Measurements from ENCODE around the gene XCR1.
A peak's percentile ranks its signal among the peaks of the same experiment; 100 is the strongest.
"Not testable (repeated sequence)": the region's sequence is repeated elsewhere in the genome, so short reads cannot be mapped to it uniquely, and the experiment has no call there.

The XCR1 gene, protein sequence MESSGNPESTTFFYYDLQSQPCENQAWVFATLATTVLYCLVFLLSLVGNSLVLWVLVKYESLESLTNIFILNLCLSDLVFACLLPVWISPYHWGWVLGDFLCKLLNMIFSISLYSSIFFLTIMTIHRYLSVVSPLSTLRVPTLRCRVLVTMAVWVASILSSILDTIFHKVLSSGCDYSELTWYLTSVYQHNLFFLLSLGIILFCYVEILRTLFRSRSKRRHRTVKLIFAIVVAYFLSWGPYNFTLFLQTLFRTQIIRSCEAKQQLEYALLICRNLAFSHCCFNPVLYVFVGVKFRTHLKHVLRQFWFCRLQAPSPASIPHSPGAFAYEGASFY

DNA sequence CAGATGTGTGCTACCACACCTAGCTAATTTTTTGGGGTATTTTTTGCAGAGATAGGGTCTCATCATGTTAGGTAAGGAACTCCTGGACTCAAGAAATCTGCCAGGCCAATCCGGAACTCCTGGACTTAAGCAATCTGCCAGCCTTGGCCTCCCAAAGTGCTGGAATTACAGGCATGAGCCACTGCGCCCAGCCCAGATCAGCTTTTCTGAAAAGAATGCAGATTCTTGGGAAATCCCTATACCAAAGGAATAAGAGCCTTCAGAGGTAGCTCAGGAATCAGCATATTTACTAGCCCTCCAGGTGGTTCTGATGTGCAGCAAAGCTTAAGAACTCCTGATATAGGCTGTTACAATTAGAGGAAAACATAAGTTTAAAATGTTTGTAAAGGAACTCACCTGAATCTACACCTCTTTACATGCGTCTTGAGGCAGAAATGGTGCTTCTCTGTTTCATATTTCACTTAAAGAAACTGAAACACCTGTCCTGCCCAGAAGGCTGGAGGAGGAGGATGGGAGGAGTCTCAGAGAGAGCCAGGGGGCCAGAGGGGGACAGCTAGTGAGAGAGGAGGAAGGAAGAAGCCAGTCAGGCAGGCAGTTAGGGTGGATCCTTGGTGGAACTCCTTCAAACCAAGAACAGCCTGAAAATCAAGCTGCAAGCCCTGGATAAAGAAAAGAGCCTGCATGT, at the start of gene XCR1:
XCR1 (minus strand) TSS at position 463 of the 685 bp plus-strand sequence. CDS start 5,536 bp downstream, outside the sequence.
- DNase-seq, result no peak

DNA sequence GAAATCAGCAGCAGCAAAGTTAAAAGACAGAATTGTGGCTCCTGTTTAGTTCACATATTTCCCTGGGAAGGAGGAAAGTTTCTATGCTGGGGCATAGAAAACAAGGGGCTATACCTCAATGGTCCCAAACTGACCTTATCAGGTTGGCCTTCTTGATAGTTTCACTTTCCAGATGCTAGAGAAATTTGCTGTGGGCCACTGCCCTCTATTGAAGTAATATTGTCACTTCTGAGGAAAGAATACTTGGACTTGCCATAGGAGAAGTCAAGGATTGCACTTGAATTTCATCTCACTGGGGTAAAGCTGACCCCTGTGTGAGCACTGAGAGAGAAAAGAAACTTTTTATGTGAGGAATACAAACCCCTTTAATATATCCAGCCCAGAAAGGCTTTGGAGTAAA, 49.3 kb upstream of the XCR1 start:
- DNase-seq, result no peak

DNA sequence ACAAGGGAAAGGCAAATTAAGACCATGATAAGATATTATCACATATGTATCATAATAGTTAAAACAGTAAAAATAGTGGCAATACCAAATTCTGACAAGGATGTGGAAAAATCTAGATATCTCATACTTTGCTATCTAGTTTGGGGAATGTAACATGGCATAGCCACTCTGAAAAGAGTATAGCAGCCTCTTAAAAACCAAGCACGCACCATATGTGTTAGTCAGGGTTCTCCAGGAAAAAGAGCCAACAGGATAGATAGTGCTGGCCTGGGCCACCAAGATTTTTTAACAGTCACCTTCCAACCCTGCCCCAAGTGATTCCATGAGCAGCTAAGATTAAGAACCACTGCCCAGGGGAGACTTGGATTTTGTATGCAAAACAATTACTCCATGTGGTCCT, 48.5 kb upstream of the XCR1 start:
- DNase-seq, result no peak

DNA sequence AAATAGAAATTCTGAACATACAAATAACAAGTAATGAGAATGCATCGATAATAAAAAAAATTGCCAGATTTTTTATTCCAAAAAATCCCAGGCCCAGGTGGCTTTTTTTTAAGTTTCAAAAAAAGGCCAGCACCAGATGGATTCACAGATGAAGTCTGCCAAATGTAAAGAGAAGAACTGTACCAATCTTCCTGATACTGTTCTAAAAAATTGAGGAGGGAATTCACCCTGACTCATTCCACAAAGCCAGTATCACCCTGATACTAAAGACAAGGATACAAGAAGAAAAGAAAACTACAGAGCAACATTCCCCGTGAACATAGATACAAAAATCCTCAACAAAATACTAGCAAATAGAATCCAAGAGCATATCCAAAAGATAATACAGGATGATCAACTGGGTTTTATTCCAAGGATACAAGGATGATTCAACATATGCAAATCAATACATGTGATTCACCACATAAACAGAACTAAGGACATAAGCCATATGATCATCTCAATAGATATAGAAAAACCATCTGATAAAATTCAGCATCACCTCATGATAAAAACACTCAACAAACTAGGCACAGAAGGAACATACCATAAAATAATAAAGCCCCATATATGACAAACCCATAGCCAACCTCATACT, 44.1 kb upstream of the XCR1 start:
- no peak for DNase-seq

DNA sequence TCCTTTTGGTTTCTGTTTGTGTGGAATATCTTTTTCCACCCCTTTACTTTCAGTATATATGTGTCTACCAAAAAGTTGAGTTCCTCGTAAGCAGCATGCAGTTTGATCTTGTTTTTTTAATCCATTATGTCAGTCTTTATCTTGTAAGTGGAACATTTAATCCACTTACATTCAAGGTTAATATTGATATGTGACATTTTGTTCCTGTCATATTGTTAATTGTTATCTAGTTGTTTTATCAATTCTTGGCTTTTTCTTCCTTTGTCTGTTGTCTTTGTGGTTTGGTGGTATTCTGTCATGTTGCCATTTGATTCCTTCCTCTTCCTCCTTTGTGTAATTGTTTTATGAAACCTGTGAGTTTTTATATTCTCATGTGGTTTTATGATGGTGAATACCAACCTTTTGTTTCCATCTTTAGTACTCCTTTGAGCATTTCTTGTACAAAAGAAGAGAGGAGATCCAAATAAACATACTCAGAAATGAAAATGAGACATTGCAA, 43.4 kb upstream of the XCR1 start:
- no peak for DNase-seq

DNA sequence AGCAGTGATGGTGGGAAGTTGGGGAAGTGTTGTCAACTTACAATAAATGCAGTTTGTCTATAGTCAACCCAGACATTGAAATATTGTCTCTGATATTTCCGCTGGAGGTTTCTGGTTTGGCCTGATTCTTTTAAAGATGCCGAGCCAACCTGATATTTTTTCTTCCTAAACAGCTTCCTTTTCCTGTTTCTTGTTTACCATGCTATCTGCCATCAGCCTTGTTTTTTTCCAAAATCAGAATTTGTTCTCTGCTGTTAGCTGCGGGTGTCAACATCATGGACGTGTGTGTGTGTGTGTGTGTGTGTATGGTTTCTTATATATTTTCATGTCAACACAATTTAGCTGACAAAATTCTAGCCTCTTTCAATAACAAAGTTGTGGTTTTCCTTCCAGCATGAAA, 41.2 kb upstream of the XCR1 start:
- no peak for DNase-seq

DNA sequence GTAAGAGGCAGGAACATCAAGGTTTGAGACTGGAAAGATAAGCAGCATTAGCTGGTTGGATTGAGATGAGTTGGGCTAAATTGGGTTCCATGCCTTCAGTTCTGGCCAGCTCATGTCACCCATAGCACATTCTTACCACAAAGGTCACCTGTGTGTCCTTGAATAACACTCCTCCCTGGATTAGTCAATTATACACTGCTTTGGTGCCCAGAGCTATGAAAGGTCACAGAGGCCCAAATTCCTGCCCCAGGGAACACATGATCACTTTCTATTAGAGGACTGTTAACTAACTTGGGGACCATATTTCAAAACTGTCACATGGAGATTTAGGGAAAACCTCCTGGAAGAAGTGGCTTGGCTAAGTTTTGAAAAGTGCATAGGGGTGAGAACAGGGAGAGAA, 40.1 kb upstream of the XCR1 start:
- DNase-seq, result no peak

DNA sequence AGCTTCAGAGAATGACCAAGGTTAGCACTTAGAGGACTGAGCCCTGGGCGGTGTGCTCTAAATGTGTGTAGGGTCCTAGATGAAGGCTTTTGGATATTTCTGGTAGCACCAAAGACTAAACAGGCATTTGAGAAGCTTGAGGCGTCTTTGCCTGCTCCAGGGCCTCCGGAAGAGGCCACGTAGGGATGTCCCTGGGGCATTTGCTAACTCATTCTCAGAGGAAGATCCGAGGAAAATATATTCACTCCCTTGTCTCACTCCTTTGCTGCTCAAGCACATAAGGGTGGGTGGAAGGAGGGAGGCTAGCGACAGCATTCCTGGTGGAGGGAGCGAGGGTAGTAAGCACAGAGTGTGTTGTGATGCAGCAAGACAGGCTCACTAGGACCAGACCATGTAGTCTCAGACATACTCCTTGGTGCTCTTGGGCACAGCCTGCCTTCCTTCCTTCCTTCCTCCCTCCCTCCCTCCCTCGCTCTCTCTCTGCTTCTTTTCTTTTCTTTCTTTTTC, 38.5 kb upstream of the XCR1 start:
- DNase-seq, result no peak

DNA sequence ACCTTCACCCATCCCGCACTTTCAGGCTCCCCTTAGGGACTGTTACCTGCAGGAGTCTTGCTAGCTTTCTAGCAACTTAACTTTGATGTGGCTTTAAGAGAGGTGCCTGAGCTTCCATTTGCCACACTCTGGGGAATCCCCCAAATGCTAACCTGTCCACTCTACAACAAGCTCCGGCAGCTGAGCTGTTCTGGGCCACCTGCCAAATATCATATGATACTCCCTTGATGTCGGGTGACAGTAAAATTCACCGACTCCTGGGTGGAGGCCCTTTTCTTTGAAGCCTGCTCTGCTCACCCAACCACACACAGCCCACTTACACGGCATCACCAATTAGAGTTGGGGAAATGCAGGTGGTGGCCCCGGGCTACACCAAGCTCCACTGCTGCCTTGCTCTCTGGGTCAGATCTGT, 38.0 kb upstream of the XCR1 start:
- peak; percentile 21 for DNase-seq

DNA sequence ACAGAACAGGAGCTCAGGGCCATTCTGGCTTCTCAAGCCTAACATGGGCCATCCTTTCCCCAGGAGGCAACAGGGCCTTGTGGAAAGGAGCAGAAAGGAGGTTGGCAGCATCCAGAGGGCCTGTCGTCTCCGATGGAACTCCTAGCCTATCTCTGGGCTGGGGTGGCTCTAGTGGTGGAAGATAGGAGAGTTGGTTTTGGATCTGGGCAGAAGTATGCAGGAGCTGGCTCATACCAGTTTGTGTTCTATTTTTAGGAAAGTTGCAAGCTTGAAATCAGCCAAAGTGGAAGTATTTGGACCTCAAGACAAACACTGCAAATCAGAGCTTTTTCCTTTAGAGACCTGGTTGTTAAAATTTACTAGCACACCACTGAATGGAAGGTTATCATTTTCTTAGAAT, 35.4 kb upstream of the XCR1 start:
- DNase-seq, result no peak

DNA sequence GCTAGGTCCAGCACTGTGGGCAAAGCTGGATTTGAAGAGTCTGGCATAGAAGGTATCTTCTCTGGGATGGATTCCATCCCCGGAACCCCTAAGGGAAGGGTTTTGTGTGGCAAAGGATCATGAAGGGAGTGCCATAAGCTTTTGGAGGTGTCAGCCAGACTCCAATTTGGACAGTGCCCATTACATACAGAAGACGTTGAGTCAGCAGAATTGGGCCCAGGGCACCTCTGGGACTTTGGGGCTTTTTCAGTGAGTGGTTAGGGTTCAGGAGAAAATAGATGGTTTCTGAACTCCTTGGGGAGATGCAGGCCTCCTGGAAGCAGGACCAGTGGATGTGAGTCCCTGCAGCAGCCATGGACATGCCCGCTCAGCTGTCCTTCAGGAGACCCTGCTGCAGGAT, 34.6 kb upstream of the XCR1 start:
- no peak for DNase-seq

DNA sequence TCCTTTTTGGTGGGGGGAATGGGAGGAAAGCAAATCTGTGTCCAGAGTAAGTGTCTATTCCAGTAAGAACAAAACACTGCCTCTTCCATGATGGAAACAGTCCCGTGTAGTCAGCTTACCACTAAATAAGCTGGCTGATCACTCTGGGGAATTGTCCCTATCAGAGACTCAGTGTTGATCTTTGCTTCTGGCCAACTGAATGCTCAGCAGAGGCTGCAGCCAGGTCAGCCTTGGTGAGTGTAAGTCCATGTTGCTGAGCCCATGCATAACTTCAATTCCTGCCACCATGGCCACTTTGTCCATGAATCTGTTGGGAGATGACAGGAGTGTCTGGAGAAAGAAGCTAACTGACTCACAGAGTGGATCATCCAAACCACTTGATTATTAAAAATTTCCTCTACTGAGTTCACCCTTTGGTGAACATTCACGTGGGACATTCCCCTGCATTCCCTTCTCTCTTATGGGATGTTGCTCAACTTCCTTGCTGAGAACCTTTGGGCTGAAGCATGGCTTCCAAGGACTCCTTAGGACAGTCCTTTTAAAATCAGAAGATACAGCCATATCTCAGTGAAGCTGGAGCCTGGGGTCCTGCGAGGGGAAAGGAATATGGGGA, 33.9 kb upstream of the XCR1 start:
- DNase-seq, result no peak

DNA sequence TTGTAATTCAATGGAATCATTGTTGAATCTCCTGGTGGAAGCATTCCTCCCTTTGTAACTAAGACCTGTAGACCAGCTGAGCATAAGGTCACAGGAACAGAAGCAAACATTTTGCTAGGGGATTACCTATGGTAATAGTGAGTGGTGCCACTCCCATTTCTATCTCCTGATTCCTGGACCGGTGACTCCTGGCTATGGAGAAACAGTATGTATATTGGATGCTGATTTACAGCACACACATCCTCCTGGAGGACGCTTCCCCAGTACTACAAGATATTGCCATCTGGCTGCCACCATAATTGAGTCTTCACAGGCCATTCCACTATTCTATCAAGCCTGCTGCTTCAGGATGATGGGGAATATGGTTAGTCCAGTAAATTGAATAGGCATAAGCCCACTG, 33.3 kb upstream of the XCR1 start:
- DNase-seq, result no peak

DNA sequence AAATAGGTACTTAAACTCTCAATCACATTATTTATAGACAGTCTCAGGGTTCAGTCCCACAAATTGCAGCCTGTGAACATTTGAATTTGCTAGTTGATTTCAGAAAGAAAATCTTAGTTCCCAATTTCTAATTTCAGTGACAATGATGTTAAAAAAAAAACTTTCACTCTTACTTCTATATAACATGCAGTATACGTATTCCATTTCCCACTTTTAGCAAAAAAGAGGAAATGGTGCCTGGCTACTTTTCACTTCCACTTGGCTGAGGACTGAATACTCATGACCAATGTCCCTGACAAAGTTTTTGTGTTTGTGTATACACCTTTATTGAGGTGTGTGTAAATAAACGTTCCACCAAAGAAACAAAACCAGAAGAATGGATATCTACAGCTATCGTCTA, 32.1 kb upstream of the XCR1 start:
- DNase-seq, result no peak

DNA sequence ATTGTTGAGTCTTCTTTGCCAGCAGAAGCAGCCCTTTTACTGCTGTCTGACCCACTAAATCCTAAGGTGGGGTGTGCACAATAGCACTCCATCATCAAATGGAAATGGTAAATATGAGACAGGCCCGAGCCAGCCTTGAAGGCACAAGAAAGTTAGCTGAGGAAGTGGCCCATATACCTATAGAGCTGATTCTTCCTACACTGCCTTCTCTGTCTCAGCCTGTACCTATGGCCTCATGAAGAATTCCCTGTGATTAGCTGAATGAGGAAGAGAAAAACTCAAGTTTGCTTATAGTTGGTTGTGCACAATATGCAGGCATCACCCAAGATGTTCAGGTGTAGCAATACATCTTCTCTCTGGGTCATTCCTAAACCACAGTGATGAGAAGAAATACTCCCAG, 31.7 kb upstream of the XCR1 start:
- no peak for DNase-seq

DNA sequence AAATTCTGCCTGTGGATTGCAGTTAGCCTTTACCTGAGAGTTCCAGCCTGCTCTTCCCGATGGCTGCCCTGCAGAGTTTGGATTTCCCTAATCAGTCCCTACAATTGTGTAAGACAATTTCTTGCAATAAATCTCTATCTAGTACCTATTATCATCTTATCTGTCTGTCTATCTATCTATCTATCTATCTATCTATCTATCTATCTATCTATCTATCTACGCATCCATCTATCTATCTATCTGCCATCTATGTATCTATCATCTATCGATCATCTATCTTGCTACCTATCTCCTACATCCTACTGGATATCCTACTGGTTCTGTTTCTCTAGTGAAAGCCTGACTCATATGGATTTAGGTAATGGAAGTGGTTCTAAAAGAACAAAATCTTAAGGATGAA, 30.4 kb upstream of the XCR1 start:
- no peak for DNase-seq

DNA sequence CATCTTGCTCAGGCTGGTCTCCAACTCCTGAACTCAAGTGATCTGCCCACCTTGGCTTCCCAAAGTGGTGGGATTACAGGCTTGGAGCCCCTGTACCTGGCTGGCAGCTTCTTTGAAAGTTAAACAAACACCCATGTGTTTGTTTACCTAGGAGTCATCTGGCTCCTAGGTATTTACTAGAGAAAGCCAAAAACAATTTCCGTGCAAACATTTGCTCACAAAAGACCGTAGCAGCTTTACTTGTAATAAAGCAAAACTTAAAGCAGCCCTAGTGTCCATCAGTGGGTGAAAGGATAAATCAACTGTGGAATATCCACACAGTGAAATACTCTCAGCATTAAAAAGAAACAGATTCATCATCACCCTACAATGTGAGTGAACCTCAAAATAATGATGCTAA, 29.4 kb upstream of the XCR1 start:
- DNase-seq, result no peak

DNA sequence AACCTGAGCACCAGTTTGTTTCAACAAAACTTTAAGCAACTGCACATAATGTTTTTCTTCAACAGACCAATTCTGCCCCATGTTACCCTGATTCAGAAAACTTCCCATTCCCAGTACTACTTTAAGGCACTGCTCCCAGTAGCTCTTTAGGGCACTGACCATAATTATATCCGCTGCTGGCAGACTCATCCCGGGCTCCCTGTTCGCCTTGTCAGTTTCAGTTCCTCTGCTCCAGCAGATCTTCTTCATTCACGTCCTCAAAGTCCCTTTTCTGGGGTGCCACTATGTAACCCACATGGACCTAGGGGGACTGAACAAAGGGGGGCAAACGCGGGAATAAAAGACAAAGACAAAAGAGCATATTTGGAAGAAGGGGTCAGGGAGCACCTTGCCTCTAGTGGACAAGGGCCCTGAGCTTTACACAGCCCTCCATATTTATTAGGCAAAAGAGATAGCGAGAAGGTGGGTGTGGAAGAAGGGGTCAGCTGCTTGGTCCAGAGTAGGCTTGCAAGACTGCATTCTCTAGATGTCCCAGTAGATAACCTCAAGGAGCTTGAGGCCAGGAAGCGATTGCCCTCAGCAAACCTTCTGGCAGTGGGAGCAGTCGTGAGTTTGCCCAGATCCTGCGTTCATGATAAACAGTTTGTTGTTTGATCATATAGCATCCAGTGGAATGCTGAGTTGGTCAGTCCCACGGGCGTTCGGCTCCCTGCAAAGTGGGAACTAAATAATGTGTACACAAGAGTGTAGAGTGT, 26.7 kb upstream of the XCR1 start:
- not testable (repeated sequence) for DNase-seq

DNA sequence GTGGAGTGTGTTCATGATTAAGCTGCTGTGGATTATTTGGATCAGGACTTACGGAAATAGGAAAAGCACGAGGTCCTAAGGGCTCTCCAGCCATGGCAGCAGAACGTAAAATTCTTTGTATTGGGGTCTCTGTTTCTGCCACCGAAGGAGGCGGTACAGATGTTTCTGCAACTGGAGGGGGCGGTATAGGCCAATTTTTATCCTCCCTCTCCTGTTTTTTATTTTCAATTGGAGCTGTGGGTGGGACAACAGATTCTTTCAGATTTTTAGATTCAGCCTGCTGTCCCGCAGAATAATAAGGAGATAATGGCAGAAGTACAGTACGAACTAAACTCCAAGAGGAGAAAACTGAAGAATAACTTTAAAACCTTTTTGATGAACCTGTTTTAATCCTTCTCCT, 26.0 kb upstream of the XCR1 start:
- not testable (repeated sequence) for DNase-seq

DNA sequence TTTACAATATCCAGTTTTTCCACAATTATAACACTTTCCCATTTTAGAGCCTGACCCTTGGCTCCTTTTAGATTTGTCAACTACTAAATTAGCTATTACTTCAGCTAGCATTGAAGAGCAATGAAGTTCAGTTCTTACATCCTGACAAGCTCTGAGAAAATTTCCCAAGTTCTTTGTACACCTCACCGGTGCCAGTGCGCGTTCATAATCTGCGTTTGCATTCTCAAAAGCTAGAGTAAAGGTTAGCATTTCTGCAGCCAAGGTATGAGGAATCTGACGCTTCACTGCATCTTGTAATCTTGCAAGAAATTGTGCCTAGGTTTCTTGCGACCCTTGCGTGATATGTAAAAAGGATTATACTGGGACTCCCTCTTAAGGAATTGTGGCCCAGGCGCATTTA, 25.2 kb upstream of the XCR1 start:
- DNase-seq, result no peak

DNA sequence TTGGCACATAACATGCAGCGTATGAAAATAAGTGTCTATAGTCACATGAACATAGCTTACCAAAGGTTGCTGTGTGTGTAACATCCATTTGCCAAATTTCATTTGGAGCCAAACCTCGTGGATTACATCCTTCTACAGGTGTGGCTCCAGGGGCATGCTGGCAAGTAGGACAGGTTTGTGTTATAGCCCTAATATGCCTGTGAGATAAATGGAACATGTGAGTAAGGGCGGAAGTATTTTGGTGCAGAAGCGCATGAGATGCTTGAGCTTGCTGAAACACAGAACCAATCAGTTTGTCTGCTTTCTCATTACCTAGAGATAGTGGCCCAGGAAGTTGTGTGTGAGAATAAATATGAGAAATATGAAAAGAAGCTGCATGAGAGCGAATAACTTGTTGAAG, 21.8 kb upstream of the XCR1 start:
- no peak for DNase-seq

DNA sequence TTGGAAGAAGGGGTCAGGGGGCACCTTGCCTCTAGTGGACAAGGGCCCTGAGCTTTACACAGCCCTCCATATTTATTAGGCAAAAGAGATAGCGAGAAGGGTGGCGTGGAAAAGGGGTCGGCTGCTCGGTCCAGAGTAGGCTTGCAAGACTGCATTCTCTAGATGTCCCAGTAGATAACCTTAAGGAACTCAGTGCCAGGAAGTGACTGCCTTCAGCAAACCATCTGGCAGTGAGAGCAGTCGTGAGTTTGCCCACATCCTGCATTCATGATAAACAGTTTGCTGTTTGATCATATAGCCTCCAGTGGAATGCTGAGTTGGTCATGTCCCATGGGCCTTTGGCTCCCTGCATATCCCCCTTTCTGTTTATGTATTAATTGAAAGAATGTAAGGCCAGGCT, 18.9 kb upstream of the XCR1 start:
- DNase-seq, result not testable (repeated sequence)

DNA sequence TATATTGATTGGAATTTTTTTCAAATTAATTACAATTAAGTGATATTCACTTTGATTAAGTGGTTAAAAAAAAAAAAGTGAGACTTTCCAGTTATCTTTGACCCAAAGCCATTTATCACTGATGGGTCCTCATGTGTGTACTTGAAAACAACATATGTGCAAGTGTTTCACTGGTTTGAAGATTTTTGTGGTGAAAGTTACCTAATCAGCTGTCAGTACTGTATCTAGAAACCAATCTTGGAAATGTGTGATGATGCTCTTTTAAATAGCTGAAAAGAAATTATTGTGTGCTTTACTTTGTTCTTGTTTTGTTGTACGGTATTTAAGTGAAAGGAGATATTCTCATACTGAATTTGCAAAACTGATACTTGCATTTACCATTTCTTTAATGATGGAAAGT, 11.6 kb upstream of the XCR1 start:
- no peak for DNase-seq
